HCT116 (cell line): ENCODE results near the gene USH1C. TPM values are rescaled to one million over a fixed set of nuclear protein-coding genes. Genes with fewer than 3 reads are reported as not detected.

Experiments
- ATAC-seq: fragments of 200-7000 bp; cut with Tn5 transposase; 2 replicates; pipeline ENCODE4 v1.9.1; 2020; ENCODE audit warnings: mild to moderate bottlenecking, moderate library complexity
- BruUV-seq: library from RNA; stranded (reverse); fragments of 400-500 nt; replicated peaks from 2 replicates; lab custom pipeline; 2021; lab: Mats Ljungman, UMichigan
- CTCF ChIA-PET: fragments of 300-600 bp; sonication (Branson Sonifier 250); formaldehyde crosslinking; loops from one replicate; lab custom pipeline; 2021; ENCODE audit warnings: antibody characterized with exemption; lab: Charles Lee
- POLR2A ChIA-PET: fragments of 300-600, 350-600 bp; sonication (Branson Sonifier 250); formaldehyde crosslinking; loops from one replicate; lab custom pipeline; 2021; ENCODE audit warnings: antibody characterized with exemption; lab: Charles Lee
- RAD21 ChIA-PET, 2 experiments: fragments of 300-600 bp; sonication (Branson Sonifier 250); formaldehyde crosslinking; loops; one replicate each; lab custom pipeline; 2023; ENCODE audit warnings: low total read pairs in 2 of 2; ENCODE audit not compliant: uncharacterized antibody in 2 of 2, unreplicated experiment in 2 of 2, low non-redundant PET in 1 of 2; lab: Charles Lee
- DNase-seq: peaks from one replicate; pipeline ENCODE4 v3.0.0-alpha.2; 2010; ENCODE audit warnings: low read depth, low spot score
- H2AFZ ChIP-seq: fragments of 200-600 bp; shearing (Covaris generic), sonication (generic); 2 replicates; pipeline ENCODE4 v1.6.1; 2017; ENCODE audit warnings: low read depth, mixed run types, mixed read lengths, antibody characterized with exemption, low read length; ENCODE audit not compliant: poor library complexity, severe bottlenecking
- H3K27ac ChIP-seq: 2 replicates; pipeline ENCODE4 v1.5.1; 2012; ENCODE audit warnings: low read depth, low read length
- H3K27me3 ChIP-seq: fragments of 200-600 bp; sonication (generic); 2 replicates; pipeline ENCODE4 v1.6.1; 2016; ENCODE audit warnings: mixed run types, low read length, mixed read lengths; ENCODE audit not compliant: insufficient read depth
- H3K36me3 ChIP-seq, 2 experiments: fragments of 200-500 bp in 1 of 2; fragments of 200-600 bp in 1 of 2; sonication (Bioruptor generic) in 1 of 2; sonication (generic) in 1 of 2; 2 replicates each; pipeline versions ENCODE4 v1.5.1 to v1.6.1; 2014 to 2016; ENCODE audit warnings: low read length in 2 of 2, inconsistent platforms in 1 of 2, mixed read lengths in 1 of 2, mixed run types in 1 of 2; ENCODE audit not compliant: insufficient read depth in 2 of 2, control insufficient read depth in 1 of 2
- H3K4me1 ChIP-seq, 2 experiments: fragments of 200-600 bp in 1 of 2; sonication (generic) in 1 of 2; 2 replicates each; pipeline versions ENCODE4 v1.5.1 to v1.6.1; 2012 to 2017; ENCODE audit warnings: low read length in 2 of 2, inconsistent platforms in 1 of 2, mild to moderate bottlenecking in 1 of 2, mixed read lengths in 1 of 2, mixed run types in 1 of 2, moderate library complexity in 1 of 2; ENCODE audit not compliant: insufficient read depth in 2 of 2, control insufficient read depth in 1 of 2
- H3K4me2 ChIP-seq: fragments of 200-600 bp; sonication (generic); 2 replicates; pipeline ENCODE4 v1.6.1; 2017; ENCODE audit warnings: mixed run types, low read length, mixed read lengths
- H3K4me3 ChIP-seq, 2 experiments: fragments of 200-600 bp in 1 of 2; sonication (generic) in 1 of 2; replicated peaks in 1 of 2; 2 replicates each; pipeline ENCODE4 v1.5.1; 2011 to 2016; ENCODE audit warnings: low read length in 2 of 2, control low read depth in 1 of 2, low read depth in 1 of 2, mild to moderate bottlenecking in 1 of 2, mixed read lengths in 1 of 2, mixed run types in 1 of 2
- H3K79me2 ChIP-seq: fragments of 200-600 bp; sonication (generic); 2 replicates; pipeline ENCODE4 v1.6.1; 2017; ENCODE audit warnings: mild to moderate bottlenecking, mixed run types, low read length, moderate library complexity, mixed read lengths; ENCODE audit not compliant: insufficient read depth
- H3K9ac ChIP-seq: fragments of 200-600 bp; sonication (generic); 2 replicates; pipeline ENCODE4 v1.6.1; 2016; ENCODE audit warnings: low read length, mixed read lengths
- H3K9me2 ChIP-seq: fragments of 200-600 bp; sonication (generic), shearing (Covaris generic); 2 replicates; pipeline ENCODE4 v1.6.1; 2017; ENCODE audit warnings: mixed run types, mild to moderate bottlenecking, moderate library complexity; ENCODE audit not compliant: insufficient read depth
- H3K9me3 ChIP-seq, 2 experiments: fragments of 200-500 bp in 1 of 2; fragments of 200-600 bp in 1 of 2; sonication (Bioruptor generic) in 1 of 2; sonication (generic) in 1 of 2; 2 replicates each; pipeline ENCODE4 v1.6.1; 2014 to 2017; ENCODE audit warnings: low read length in 2 of 2, mixed read lengths in 2 of 2, inconsistent platforms in 1 of 2, low read depth in 1 of 2, mild to moderate bottlenecking in 1 of 2, mixed run types in 1 of 2, moderate library complexity in 1 of 2; ENCODE audit not compliant: control insufficient read depth in 1 of 2, insufficient read depth in 1 of 2
- H4K20me1 ChIP-seq: fragments of 200-600 bp; sonication (generic), shearing (Covaris generic); 2 replicates; pipeline ENCODE4 v1.6.1; 2017; ENCODE audit warnings: mixed run types, mild to moderate bottlenecking, moderate library complexity; ENCODE audit not compliant: insufficient read depth
- ATF3 ChIP-seq: IDR thresholded peaks from 2 replicates; pipeline ENCODE4 v1.6.1; 2012
- CTCF ChIP-seq, 3 experiments: fragments of 200-600 bp in 1 of 3; sonication (generic) in 1 of 3; IDR thresholded peaks in 2 of 3; conservative IDR thresholded peaks in 1 of 3; 2 replicates each; pipeline ENCODE4 v1.5.1; 2012 to 2017; ENCODE audit warnings: low read depth in 2 of 3, low read length in 2 of 3, antibody characterized with exemption in 1 of 3, borderline replicate concordance in 1 of 3, control low read depth in 1 of 3, mild to moderate bottlenecking in 1 of 3, mixed read lengths in 1 of 3, mixed run types in 1 of 3, moderate library complexity in 1 of 3; ENCODE audit not compliant: insufficient read depth in 1 of 3
- POLR2AphosphoS5 ChIP-seq: IDR thresholded peaks from 2 replicates; pipeline ENCODE4 v1.6.1; 2011; ENCODE audit warnings: mild to moderate bottlenecking, low read depth, low read length, moderate library complexity
- intact Hi-C: fragments of 100-400 bp; cut with micrococcal nuclease; formaldehyde crosslinking; loops from 2 replicates; pipeline ENCODE4 v1.10.0; 2022
- total RNA-seq: library from RNA; stranded (reverse); gene quantifications from one replicate; pipeline ENCODE4 v1.2.1, GENCODE V29; 2021; ENCODE audit not compliant: unreplicated experiment

The USH1C gene
- total RNA-seq, 1 experiment from 2014 or later: 13.4 TPM

- Histone ChIP-seq H3K4me1 (peaks cover 0 to 11% of the 10 kb centered on the region in 2 experiments; a peak in 2 of 4 replicates), H3K79me2 (no peaks in the 10 kb centered on the region), H3K4me2 (no peak overlapping the region), H4K20me1 (no peaks in the 10 kb centered on the region), H3K9me2 (no peaks in the 10 kb centered on the region), H3K9me3 (no peaks in the 10 kb centered on the region), H3K4me3 (no peak overlapping the region), H3K36me3 (no peaks in the 10 kb centered on the region), H3K27ac (no peak overlapping the region)
- CTCF ChIA-PET: interaction anchor here (0.8 kb wide), 1 partner anchor 16 kb away, joined by 3 read pairs; no protein-coding TSS in a partner anchor
- no peak for DNase-seq
- BruUV-seq: no TSS peak
- POLR2A ChIA-PET: no interaction called here
- RAD21 ChIA-PET: no interaction called here
- TF ChIP-seq POLR2AphosphoS5 (no peak), ATF3 (no peak), CTCF (IDR thresholded peaks at IDR 0.05 in 2 of 3, conservative IDR thresholded peaks at IDR 0.05 in 1 of 3; ENCODE audit: borderline replicate concordance in 1 of 3, insufficient read depth in 1 of 3, low read depth in 2 of 3, low read length in 2 of 3) (peak in 2 of 3 experiments; percentile 12 to 22; a peak in 1 of 6 replicates)
- TF ChIP-seq, all 23 proteins: peak for 1
- intact Hi-C loops: no loop called here
- Histone ChIP-seq H3K9ac (no peak overlapping the region), H2AFZ (no peak overlapping the region), H3K27me3 (no peaks in the 10 kb centered on the region)
- ATAC-seq: no peak
Measured at GRCh38 chr11:17548444-17548843, 4.2 kb upstream of the USH1C start.

- no peak overlapping the region for H2AFZ ChIP-seq
- intact Hi-C loops: no loop called here
- ChIA-PET CTCF (interaction anchor here (0.8 kb wide), 1 partner anchor 17 kb away, joined by 3 read pairs; no protein-coding TSS in a partner anchor), RAD21 (no interaction called here), POLR2A (no interaction called here)
- TF ChIP-seq CTCF (IDR thresholded peaks at IDR 0.05 in 2 of 3, conservative IDR thresholded peaks at IDR 0.05 in 1 of 3; ENCODE audit: borderline replicate concordance in 1 of 3, insufficient read depth in 1 of 3, low read depth in 2 of 3, low read length in 2 of 3) (peak in 2 of 3 experiments; percentile 49 to 50; a peak in 4 of 6 replicates), ATF3 (no peak)
- DNase-seq: no peak
- no peaks in the 10 kb centered on the region for H3K79me2 ChIP-seq
- no TSS peak for BruUV-seq
- H3K4me1 ChIP-seq: peaks cover 0 to 16% of the 10 kb centered on the region in 2 experiments; a peak in 2 of 4 replicates
- H3K9me2 ChIP-seq: no peaks in the 10 kb centered on the region
- ATAC-seq: no peak
- no peaks in the 10 kb centered on the region for H4K20me1 ChIP-seq
- no peaks in the 10 kb centered on the region for H3K36me3 ChIP-seq
- H3K4me3 ChIP-seq: no peak overlapping the region
- H3K9me3 ChIP-seq: no peaks in the 10 kb centered on the region
- H3K27ac ChIP-seq: no peak overlapping the region
- H3K27me3 ChIP-seq: no peaks in the 10 kb centered on the region
- H3K9ac ChIP-seq: no peak overlapping the region
- H3K4me2 ChIP-seq: no peak overlapping the region
Measured at GRCh38 chr11:17547932-17548331, 3.7 kb upstream of the USH1C start.
